SK-N-SH treated with all-trans-retinoic acid at 6 μM for 48 hours (cell line): ENCODE results near the gene SLC12A7.

ENCODE experiments used
- TF ChIP-seq, protein P1 (sequence below): fragments of 250-450 bp; sonication (Bioruptor Pico); IDR thresholded peaks from 2 replicates; pipeline ENCODE4 v1.8.0; 2021; ENCODE audit warnings: low read depth, mild to moderate bottlenecking, moderate library complexity, borderline replicate concordance
- TF ChIP-seq, protein P2 (sequence below): fragments of 250-450 bp; sonication (Bioruptor Pico); IDR thresholded peaks from 2 replicates; pipeline ENCODE4 v1.5.1; 2020; ENCODE audit warnings: low read depth, mild to moderate bottlenecking, moderate library complexity

DNA sequence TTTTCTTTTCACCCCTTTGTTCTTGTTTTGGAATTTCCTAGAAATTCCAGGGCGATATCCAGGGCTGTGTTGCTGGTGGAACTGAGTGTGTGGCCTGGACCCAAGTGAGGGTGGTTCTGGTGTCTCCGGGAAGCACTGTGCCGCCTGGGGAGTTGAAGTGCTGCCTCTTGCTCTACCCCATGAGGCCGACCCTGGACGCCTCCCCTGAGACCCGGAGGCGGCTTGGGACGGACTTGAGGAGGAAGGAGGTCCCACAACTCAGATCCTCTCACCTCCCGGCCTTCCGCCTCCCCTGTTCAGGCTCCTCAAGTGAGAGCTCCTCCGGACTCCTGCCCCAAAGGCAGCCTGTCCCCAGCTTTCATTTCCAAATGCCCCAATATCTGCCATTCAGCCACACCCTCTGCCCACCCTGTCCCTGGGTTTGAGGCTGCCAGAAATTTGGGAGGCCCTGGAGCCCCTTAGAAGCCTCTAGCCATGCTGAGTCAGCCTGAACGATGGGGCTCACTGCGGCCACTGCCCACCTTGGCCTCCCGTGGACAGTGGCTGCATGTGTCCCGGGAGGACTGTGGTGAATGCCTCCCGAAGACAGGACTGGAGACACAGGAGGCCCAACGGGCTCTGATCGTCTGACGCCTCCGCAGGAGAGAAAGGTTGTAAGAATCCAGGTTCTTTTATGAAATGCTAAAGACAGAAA lies 46.9 kb upstream of the SLC12A7 start:
- TF ChIP-seq, protein P1, sequence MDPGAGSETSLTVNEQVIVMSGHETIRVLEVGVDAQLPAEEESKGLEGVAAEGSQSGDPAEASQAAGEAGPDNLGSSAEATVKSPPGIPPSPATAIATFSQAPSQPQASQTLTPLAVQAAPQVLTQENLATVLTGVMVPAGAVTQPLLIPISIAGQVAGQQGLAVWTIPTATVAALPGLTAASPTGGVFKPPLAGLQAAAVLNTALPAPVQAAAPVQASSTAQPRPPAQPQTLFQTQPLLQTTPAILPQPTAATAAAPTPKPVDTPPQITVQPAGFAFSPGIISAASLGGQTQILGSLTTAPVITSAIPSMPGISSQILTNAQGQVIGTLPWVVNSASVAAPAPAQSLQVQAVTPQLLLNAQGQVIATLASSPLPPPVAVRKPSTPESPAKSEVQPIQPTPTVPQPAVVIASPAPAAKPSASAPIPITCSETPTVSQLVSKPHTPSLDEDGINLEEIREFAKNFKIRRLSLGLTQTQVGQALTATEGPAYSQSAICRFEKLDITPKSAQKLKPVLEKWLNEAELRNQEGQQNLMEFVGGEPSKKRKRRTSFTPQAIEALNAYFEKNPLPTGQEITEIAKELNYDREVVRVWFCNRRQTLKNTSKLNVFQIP (CRISPR knock-in tag) = no peak
- TF ChIP-seq, protein P2, sequence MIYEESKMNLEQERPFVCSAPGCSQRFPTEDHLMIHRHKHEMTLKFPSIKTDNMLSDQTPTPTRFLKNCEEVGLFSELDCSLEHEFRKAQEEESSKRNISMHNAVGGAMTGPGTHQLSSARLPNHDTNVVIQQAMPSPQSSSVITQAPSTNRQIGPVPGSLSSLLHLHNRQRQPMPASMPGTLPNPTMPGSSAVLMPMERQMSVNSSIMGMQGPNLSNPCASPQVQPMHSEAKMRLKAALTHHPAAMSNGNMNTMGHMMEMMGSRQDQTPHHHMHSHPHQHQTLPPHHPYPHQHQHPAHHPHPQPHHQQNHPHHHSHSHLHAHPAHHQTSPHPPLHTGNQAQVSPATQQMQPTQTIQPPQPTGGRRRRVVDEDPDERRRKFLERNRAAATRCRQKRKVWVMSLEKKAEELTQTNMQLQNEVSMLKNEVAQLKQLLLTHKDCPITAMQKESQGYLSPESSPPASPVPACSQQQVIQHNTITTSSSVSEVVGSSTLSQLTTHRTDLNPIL (CRISPR knock-in tag) = no peak
